Transverse colon (tissue), 4 donors: Measurements from ENCODE around the gene FARP1. TPM values are rescaled to one million over a fixed set of nuclear protein-coding genes. Genes with fewer than 3 reads are reported as not detected.

Experiments used
- DNase-seq: peaks from one replicate; pipeline ENCODE4 v3.0.0-alpha.2; 2019
- H3K27ac ChIP-seq, 4 donors: fragments of 200-600 bp; sonication (generic); 2 replicates each; pipeline ENCODE4 v1.5.1; 2016 to 2018; ENCODE audit warnings: inconsistent platforms in 4 of 4
- H3K27me3 ChIP-seq: fragments of 200-600 bp; sonication (generic); 2 replicates; pipeline ENCODE4 v1.5.1; 2017; ENCODE audit warnings: inconsistent platforms
- H3K36me3 ChIP-seq, 4 donors: fragments of 200-600 bp; sonication (generic); 2 replicates each; pipeline ENCODE4 v1.5.1; 2017 to 2019; ENCODE audit warnings: inconsistent platforms in 4 of 4
- H3K4me1 ChIP-seq, 4 donors: fragments of 200-600 bp; sonication (generic); 2 replicates each; pipeline ENCODE4 v1.5.1; 2017 to 2020; ENCODE audit warnings: inconsistent platforms in 4 of 4
- H3K4me3 ChIP-seq, 4 donors: fragments of 200-600 bp; sonication (generic); 1 replicate in 1 of 4; 2 replicates in 3 of 4; pipeline versions ENCODE4 v1.5.1 to v1.6.1; 2017 to 2019; ENCODE audit warnings: inconsistent platforms in 4 of 4
- H3K9me3 ChIP-seq, 2 donors: fragments of 200-600 bp; sonication (generic); 2 replicates each; pipeline ENCODE4 v1.5.1; 2017 to 2019; ENCODE audit warnings: inconsistent platforms in 2 of 2
- EP300 ChIP-seq: sonication (generic); formaldehyde crosslinking; IDR thresholded peaks from one replicate; pipeline ENCODE4 v1.6.1; 2017; ENCODE audit warnings: antibody characterized with exemption, low read depth
- POLR2A ChIP-seq: fragments of 450-650 bp; IDR thresholded peaks from one replicate; pipeline ENCODE4 v1.6.1; 2016; ENCODE audit warnings: antibody characterized with exemption, mild to moderate bottlenecking, moderate library complexity
- POLR2AphosphoS5 ChIP-seq, 3 donors: sonication (generic); formaldehyde crosslinking; IDR thresholded peaks; one replicate each; pipeline ENCODE4 v1.6.1; 2016; ENCODE audit warnings: antibody characterized with exemption in 3 of 3
- WGBS, 2 donors: methylation state at CpG; one replicate each; pipeline ENCODE4 v1.1.5; 2018; ENCODE audit warnings: low coverage in 1 of 2; 5-methylcytosine and 5-hydroxymethylcytosine counted together
- in situ Hi-C, 4 donors: fragments of 200-750 bp; cut with MboI; loops; one replicate each; pipeline versions ENCODE4 v1.15.0 to v1.15.1; 2017; ENCODE audit warnings: low sequenced_read_pairs in 3 of 4, low pct_ligation_motif_present in 1 of 4, low pct_unique_long_range_greater_than_20kb in 1 of 4
- intact Hi-C: fragments of 100-400 bp; cut with DNase I; formaldehyde crosslinking; loops from one replicate; pipeline ENCODE4 v1.15.1; 2023; ENCODE audit warnings: low total_unique reads
- total RNA-seq, 4 donors: library from RNA; depleted of rRNA; stranded (reverse); fragments of >200 nt; gene quantifications; one replicate each; pipeline ENCODE4 v1.1.0, GENCODE V29; 2016
- TF ChIP-seq, protein P1 (sequence below), 5 experiments: fragments of 200-600 bp in 3 of 5; fragments of 450-650 bp in 2 of 5; sonication (generic) in 3 of 5; IDR thresholded peaks; 1 replicate in 2 of 5; 2 replicates in 3 of 5; pipeline ENCODE4 v1.5.1; 2016 to 2017; ENCODE audit warnings: antibody characterized with exemption in 5 of 5, inconsistent platforms in 3 of 5, mild to moderate bottlenecking in 2 of 5, moderate library complexity in 1 of 5

FARP1 gene
- total RNA-seq, 4 donors from 2014 or later, result 32.8 to 41.8 (median 38.3) TPM

DNA sequence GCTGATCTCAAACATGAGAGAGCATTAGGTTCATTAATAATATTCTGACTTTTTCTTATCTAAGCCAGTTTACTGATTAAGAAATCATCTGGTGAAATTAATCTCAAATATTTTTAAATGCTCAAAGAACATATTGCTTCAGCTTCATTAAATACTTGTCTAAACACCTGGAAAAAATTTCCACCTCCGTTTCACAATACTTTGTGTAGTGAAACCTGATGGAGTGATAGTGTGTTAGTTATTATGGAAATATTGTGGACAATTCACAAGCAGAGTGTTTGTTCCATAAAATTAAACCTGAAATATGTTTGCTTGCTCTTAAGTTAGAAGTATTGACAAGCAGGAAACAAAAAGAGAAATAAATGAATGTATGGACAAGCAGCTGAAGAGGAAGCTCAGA, 91.5 kb downstream of the FARP1 start:
- Histone ChIP-seq H3K27me3 (no peaks in the 10 kb centered on the region), H3K36me3 (no peaks in the 10 kb centered on the region), H3K9me3 (no peaks in the 10 kb centered on the region), H3K4me3 (no peak overlapping the region), H3K4me1 (no peaks in the 10 kb centered on the region), H3K27ac (no peak overlapping the region)
- intact Hi-C loops (no loop called here), in situ Hi-C loops (no loop called here)
- TF ChIP-seq POLR2A (no peak), EP300 (no peak), POLR2AphosphoS5 (IDR thresholded peaks at IDR 0.05) (no peak)
- TF ChIP-seq, protein P1, sequence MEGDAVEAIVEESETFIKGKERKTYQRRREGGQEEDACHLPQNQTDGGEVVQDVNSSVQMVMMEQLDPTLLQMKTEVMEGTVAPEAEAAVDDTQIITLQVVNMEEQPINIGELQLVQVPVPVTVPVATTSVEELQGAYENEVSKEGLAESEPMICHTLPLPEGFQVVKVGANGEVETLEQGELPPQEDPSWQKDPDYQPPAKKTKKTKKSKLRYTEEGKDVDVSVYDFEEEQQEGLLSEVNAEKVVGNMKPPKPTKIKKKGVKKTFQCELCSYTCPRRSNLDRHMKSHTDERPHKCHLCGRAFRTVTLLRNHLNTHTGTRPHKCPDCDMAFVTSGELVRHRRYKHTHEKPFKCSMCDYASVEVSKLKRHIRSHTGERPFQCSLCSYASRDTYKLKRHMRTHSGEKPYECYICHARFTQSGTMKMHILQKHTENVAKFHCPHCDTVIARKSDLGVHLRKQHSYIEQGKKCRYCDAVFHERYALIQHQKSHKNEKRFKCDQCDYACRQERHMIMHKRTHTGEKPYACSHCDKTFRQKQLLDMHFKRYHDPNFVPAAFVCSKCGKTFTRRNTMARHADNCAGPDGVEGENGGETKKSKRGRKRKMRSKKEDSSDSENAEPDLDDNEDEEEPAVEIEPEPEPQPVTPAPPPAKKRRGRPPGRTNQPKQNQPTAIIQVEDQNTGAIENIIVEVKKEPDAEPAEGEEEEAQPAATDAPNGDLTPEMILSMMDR (IDR thresholded peaks at IDR 0.05), result no peak
- DNase-seq, result no peak
- WGBS, 2 donors, result 67 to 87% methylated on average over 1 of the region's 1 CpG

DNA sequence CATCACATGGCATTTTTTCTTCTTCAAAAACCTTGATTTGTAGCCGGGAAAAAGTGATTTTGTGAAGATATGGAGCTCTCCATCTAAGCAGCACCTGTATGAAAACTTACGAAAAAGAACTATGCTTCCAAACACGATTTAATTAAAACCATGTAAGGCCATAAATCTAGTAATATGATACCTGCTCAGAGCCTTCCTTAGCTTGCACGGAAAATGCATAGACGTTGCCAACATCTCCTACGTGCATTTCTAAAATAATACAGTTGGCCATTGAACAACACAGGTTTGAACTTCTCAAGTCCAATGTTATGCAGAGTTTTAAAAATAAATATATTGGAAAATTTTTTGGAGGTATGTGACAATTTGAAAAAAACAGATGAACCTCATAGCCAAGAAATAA, 93.3 kb downstream of the FARP1 start:
- Histone ChIP-seq H3K36me3 (no peaks in the 10 kb centered on the region), H3K4me3 (no peak overlapping the region), H3K9me3 (no peaks in the 10 kb centered on the region), H3K27me3 (no peaks in the 10 kb centered on the region), H3K27ac (no peak overlapping the region), H3K4me1 (no peaks in the 10 kb centered on the region)
- TF ChIP-seq POLR2A, result no peak
- no peak for TF ChIP-seq EP300
- TF ChIP-seq POLR2AphosphoS5 (IDR thresholded peaks at IDR 0.05), result no peak
- TF ChIP-seq, protein P1 (IDR thresholded peaks at IDR 0.05), result no peak
- in situ Hi-C loops, result no loop called here
- WGBS, 2 donors, result 84% methylated on average over 6 of the region's 6 CpGs
- intact Hi-C loops, result no loop called here
- no peak for DNase-seq

DNA sequence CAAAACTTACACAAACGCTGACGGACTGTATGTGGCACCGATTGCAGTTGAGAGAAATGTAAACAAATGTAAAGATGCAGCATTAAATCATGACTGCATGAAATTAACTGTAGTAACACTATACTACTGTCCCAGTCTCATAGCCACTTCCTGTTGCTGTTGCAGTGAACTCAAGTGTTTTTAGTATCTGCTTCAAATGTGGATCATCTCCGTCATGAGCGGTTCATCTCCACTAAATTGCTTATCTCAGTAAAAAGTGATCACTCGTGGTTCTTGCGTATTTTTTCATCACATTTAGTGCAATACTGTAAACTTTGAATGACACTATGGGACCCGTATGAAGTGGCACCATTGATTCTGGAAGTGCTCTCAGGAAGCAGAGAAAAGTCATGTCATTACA, 94.4 kb downstream of the FARP1 start:
- in situ Hi-C loops, result no loop called here
- no peaks in the 10 kb centered on the region for H3K4me1 ChIP-seq
- WGBS, 2 donors, result 75 to 80% methylated on average over 8 of the region's 8 CpGs

DNA sequence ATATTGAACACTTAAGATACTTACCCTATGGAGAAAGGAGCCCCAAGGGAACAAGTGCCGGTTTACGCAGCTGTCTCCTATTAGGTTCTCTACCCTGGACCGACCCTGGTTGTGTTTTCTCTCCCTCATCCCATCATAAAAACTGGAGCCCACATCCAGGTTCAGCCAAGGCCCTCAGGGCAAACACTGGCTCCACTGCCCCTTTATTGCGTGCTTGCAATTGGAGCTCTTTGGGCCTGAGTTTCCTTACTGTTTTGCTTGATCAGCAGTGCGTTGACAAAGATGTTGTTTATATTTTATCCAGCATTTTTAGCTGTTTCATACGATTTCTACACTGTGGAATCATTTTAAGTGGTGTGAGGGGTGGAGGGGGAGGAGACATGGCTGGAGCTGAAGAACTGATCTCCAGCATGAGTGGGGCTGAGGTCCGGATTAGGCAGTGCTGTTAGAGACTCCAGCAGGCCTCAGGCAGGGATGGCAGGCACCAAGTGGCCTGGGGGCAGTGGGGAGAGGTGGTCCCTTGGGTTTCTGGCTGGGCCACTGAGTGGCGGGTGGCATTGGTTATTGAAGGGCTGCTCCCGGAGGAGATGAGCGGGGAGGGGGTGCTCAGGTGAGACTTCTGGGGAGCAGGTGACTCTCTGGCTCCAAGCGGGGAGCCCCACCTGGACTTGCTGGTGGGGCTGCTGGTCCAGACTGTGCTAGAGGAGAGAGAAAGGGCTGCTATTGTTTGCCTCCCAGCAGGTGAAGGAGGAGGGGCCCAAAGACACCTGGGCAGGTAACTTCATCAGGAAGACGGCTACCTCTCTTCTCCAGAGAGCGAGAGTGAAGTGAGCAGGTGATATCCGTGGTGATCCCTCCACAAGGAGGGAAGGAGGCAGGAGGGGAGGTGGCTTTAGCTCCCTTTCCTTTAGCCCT, 96.5 kb downstream of the FARP1 start:
- 69 to 78% methylated on average over 6 to 13 of the region's 14 CpGs for WGBS, 2 donors
- intact Hi-C loops (no loop called here), in situ Hi-C loops (no loop called here)
- TF ChIP-seq POLR2AphosphoS5 (IDR thresholded peaks at IDR 0.05) (no peak), POLR2A (no peak), EP300 (no peak)
- Histone ChIP-seq H3K4me1 (no peaks in the 10 kb centered on the region), H3K4me3 (no peak overlapping the region), H3K36me3 (no peaks in the 10 kb centered on the region), H3K9me3 (no peaks in the 10 kb centered on the region), H3K27ac (no peak overlapping the region), H3K27me3 (no peaks in the 10 kb centered on the region)
- no peak for DNase-seq

More for the DNA sequence above, 94.4 kb downstream of the FARP1 start:
- no peak for DNase-seq
- H3K9me3 ChIP-seq, result no peaks in the 10 kb centered on the region
- intact Hi-C loops, result no loop called here
- no peak overlapping the region for H3K27ac ChIP-seq
- no peaks in the 10 kb centered on the region for H3K27me3 ChIP-seq
- no peak overlapping the region for H3K4me3 ChIP-seq
- H3K36me3 ChIP-seq, result no peaks in the 10 kb centered on the region
- TF ChIP-seq POLR2AphosphoS5 (IDR thresholded peaks at IDR 0.05), result no peak
- TF ChIP-seq, protein P1 (IDR thresholded peaks at IDR 0.05), result no peak
- TF ChIP-seq EP300, result no peak
- no peak for TF ChIP-seq POLR2A
